Measurements from ENCODE around the gene RPLP2.

RPLP2 gene

GRCh38 chr11:773830-774229, 35.9 kb upstream of the RPLP2 start:
- DNase-seq (ENCODE audit: low spot score): no peak

DNA sequence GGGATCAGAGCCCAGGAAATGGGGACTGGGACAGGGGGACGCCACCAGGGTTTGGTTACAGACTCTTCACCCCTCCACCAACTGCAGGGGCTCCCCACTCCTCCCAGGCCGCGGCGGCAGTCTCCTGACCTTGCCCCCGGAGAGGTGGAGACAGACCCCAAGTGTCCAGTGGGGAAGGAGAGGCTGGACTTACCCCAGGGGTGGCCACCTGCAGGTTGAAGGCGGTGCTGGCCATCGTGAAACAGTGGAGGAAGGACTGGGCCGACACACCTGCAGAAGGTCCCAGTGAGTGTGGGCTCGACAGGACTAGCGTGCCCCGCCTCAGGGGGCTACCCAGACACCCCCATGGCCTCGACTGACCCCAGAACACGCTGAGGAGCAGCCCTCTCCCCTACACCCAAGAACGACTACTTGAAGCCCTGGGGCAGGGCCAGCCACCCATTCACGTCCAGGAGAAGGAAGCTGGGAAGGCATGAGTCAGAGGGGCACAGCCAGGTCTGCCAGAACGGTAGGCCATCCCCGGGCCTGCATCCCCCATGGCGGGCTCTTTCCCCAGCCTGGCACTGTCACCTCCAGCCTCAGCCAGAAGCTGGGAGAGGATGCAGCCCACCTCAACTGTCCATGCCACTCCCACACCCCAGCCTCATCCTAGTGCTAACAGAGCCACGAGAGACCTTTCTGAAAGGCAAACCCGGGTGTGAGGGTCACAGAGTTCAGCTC, 34.7 kb upstream of the RPLP2 start:
- peak; percentile 26 for DNase-seq (ENCODE audit: low spot score)

GRCh38 chr11:776263-776560, 33.6 kb upstream of the RPLP2 start:
- no peak for DNase-seq (ENCODE audit: low spot score)

GRCh38 chr11:776561-777287, 33.0 kb upstream of the RPLP2 start:
- peak; percentile 30 for DNase-seq (ENCODE audit: low spot score)

DNA sequence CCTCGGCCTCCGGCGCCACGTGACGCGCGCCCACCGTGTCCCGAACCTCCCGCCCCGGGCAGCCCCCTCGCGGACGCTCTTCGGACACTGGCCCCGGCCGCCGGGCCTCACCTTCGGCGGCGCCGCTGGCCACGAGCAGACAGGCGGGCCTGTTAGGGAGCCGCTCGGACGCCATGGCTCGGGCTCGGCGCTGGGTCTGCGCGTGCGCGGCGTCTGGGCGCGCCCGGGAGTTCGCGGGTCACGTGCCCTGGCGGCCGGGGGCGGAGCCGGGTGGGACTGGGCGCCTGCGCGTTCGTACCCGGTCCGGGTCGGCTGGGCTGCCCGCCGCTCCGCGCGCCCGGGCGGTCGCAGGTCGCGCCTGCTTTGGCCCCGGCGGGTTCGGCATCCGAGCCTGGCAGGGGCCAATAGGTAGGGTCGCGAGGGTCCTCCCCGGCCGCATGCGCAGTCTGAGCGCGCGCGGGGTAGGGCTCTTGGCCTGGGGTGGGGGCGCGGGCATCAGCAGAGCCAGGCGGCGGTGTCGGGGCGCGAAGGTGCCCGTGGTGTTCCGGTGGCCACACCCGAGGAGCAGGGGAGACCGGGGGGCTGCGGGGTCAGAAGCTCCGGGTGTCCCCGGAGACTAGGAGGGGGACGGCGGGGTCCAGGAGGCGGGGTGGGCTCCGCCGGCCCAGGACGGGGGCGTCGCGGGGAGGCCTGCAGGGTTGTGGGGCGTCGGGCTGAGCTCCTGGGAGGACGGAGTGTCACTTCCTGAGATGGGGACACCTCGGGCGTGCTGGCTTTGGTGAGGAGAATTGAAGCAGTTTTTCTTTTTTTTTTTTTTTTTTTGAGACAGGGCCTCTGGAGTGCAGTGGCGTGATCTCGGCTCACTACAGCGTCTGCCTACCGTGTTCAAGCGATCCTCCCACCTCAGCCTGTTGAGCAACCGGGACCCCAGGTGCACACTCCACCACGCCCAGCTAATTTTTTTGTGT, 32.2 kb upstream of the RPLP2 start, which contains the start of gene GATD1:
GATD1 (minus strand) TSS at position 200 of the 968 bp plus-strand sequence; CDS start at position 175, 25 bp downstream.
- peak; percentile 100 for DNase-seq (ENCODE audit: low spot score)

DNA sequence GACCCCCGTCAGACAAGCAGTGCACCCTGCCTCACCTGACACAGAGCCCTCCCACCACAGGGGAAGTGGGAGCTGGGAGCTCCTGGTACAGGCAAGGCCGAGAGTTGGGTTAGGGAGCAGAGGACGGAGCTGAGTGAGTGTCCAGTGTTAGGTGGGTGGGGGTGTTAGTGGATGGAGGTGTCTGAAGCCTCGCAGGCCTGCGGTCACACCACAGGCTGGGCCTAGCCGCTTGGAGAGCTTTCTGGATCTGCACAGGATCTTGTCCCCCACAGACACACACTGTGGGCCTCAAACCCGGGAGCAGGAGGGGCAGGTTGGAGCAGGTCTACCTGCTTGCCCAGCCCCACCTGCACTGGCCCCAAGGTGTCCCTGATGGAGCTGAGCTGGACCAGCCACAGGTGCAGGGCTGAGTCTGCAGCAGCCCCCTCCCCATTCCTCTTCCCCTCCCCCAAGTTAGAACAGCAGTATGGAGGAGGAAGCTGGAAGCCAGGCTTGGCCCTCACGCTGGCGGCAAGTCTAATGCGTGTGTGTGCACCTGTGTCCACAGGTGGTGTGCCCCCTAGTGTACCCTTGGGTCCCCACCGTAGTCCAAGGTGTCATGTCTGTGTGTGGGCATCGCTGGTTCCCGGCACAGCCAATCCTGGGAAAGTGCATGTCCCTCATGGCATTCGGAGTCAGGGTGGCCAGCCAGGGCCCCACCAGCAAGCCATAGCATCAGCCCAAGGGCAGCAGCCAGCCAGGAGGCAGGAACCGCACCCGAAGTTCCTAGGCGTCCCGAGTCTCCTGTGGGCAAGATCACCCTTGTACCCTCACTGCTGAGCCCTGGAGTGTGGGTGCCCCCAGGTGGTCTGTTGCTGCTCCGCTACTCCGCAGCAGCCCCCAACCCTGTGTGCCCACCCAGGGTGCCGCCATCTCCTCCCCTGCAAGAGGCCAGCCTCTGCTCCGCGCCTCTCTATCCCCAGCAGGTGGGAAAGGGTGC, 30.5 kb upstream of the RPLP2 start:
- no peak for DNase-seq (ENCODE audit: low spot score)

DNA sequence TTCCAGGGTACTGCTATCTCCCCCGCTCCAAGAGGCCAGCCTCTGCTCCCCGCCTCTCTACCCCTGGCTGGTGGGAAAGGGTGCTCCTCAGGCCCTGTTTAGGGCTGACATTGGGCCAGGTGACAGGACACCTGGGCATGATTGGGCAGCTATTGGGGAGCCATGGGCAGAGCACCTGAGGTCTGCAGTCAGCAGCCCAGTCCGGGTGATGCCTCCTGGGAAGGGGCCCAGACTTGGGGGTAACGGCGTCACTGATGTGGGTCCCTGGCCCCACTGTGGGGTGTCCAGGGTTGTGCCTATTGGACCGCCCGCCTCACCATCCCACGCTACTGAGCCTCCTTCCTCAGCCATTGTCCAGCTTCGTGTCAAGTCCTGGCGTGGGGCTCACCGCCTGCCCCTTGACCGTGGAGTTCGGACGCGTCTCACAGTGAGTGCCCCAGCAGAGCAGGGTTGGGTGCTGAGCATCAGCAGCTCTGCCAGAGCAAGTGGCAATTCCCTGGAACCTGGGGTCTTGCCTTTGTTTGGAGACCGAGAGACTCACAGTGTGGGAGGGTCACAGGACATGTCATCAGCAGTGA, 29.7 kb upstream of the RPLP2 start:
- DNase-seq (ENCODE audit: low spot score): no peak

DNA sequence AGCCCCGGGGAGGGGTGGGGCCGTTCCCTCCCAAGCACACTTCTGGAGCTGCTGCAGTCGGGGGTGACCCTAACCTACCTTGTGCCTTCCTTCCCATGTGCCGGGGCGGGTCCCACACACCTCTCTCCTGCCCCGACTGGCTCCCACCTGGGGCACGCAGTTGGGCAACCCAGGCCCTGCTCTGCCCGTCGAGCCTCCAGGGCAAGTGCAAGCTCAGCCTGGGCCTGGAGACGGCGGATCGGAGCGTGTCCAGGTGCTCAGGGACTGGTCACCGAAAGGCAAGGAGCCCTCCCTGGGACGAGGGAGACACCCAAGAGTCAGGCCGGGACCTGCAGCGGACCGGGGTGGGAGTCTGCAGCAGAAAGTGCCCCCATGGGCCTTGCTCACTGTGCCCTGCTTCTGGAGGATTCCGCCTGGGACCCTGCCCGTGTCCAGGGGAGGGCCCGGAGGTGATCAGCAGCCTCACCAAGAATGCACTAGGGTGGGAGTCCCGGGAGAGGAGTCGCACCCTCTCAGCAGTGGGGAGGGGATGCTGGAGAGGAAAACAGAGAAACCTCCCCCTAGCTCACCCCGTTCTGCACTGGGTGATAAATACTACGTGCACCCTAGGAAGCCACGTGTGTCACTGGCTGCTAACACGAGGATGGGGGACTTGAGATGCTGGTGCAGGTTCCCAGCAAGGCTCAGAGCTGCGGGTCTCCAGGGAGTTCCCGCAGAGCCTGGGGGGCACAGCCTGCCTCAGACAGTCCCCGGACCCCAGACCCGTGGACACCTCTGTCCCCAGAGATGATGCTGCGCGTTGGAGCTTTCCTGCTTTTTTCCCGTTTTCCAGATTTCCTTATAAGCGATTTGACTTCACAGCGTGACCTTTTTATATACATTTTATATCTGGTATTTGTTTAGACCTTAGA, 27.2 kb upstream of the RPLP2 start:
- DNase-seq (ENCODE audit: low spot score): no peak

DNA sequence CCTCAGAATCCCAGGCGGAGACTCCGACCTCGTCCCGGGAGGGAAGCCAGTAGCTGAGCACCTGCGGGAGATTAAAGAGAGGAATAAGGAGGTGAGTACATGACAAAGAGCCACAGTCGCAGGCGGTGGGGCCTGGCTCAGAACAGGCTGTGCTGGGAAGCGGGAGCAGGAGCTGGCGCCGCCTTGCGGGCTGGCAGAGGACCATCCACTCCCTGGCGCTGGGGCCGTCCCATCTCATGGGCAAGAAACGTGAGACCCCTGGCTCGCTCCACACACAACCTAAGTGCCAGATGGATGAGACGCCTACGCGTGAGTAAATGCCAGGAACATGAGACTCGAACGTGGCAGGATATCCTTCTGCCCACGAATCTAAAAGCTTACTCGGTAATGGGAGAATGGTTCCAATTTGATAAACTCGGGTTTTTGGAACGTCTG, 26.2 kb upstream of the RPLP2 start:
- peak; percentile 81 for DNase-seq (ENCODE audit: low spot score)

- DNase-seq (ENCODE audit: low spot score): no peak
Observed at GRCh38 chr11:786235-787083, 23.3 kb upstream of the RPLP2 start.

DNA sequence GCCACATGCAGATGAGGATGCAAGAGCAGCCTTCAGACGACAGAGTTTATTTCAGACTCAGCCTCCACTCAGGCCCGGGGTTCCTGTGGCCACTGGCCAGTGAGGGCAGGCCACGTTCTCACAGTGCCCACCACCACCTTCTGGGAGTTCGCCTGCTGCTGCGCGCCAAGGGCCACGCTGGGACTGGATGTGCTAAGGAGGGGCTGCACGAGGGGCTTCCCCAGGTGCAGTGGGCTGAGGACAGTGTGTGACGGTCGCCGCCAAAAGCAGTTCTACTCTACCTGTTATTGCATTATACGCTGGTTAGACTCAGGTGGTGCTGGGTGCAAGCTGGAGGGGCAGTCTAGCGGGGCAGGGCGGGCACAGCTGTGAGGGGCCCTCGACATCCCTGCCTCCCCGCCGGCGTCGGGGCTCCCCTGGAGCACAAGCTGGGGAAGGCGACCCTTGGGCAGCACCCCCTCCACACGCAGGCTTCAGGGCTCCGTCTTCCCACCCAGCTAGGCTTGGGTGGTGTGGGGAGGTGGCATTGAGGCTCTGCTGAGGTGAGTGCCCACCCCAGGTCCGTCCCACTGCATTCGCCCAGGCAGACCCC, 22.6 kb upstream of the RPLP2 start:
- DNase-seq (ENCODE audit: low spot score): no peak

GRCh38 chr11:788009-788640, 21.6 kb upstream of the RPLP2 start:
- DNase-seq (ENCODE audit: low spot score): no peak

- DNase-seq (ENCODE audit: low spot score): no peak
Observed at GRCh38 chr11:788953-789940, 20.5 kb upstream of the RPLP2 start.

- peak; percentile 75 for DNase-seq (ENCODE audit: low spot score)
Observed at GRCh38 chr11:789943-790342, 19.8 kb upstream of the RPLP2 start, which contains the start of gene CEND1. Gene CEND1 (minus strand): TSS chr11:790090. CDS start chr11:788576, 1,514 bp downstream.

GRCh38 chr11:790721-791564, 18.8 kb upstream of the RPLP2 start:
- DNase-seq (ENCODE audit: low spot score): no peak

Measured in AG08395 (cell line).